Measurements from ENCODE around the gene F13A1.
"Not testable (repeated sequence)": the region's sequence is repeated elsewhere in the genome, so short reads cannot be mapped to it uniquely, and the experiment has no call there.

The F13A1 gene

DNA sequence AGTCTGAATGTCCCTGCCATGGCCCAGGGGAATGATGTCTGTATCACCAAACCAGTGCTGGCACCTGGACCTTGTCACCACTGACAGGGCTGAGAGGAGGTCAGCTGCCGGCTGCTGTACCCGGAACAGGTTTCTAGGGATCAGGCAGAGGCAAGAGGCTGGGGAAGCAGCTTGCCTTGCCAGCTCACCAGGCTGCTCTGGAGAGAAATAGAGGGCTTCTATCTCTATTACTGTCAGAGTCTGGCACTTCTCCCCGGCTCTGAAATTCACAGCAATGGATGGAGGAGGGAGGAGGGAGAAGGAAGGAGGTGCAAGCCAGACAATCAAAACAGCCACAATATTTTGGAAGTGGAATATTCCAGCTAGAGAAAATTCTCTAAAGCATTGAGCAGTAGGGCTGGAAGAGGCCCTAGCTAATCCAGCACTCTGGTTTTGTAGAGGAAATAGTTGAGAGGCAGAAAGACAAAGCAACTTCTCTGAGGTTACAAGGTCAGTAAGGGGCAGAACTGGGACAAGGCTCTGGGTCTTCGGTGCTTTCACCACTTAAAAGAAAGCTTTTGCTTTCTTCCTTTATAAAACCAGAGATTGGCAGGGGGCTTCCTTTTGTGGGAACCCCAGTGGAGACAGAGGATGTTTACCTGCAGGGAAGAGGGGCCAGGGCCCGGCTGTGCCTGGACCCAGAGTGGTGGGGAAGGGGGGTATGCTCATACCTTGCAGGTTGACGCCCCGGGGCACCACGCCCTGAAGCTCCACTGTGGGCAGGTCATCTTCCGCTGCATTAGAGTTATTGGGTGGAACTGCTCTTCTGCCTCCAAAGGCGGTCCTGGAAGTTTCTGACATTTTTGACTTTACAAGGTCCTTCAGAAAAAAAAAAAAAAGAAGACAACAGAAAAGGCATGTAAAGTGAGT is 2.4 kb downstream of the F13A1 start:
- DNase-seq, result no peak

GRCh38 chr6:6317386-6317785 is 3.1 kb downstream of the F13A1 start:
- no peak for DNase-seq

DNA sequence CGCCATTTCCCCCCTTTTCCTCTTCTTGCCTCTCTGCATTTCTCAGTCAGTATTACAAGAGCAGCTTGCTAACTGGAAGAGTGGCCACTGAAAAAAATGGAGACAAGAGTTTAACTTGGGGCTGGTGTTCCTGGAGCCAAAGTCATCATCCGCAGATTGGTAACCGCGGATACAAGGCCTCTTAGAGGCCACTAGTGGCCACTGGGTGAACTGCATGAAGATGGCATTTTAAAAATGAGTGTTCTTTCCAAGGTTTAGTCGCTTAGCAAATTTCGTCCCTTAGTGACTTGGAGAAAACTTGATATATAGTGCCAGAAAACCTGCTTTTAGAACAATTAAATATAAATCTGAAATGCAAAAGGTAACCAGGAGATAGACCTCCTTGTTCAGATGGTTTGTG is 4.8 kb downstream of the F13A1 start:
- no peak for DNase-seq

DNA sequence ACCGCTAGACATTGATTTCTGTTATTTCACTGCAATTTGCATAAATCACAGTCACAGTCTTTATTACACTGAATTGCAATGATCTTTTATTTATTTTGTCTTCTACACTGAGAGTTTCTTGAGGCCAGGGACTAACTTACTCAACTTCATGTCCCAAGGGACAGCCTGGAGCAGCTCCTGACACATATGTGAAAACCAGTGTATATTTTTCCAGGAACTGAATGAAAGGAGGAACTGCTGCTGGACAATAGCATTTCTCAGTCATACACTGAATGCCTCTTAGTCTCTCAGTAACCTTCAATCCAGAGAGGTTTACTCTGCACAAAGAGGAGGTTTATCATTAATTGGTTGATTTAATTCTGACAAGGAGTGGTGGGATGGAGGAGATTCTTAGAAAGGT is 5.9 kb downstream of the F13A1 start:
- DNase-seq, result no peak

DNA sequence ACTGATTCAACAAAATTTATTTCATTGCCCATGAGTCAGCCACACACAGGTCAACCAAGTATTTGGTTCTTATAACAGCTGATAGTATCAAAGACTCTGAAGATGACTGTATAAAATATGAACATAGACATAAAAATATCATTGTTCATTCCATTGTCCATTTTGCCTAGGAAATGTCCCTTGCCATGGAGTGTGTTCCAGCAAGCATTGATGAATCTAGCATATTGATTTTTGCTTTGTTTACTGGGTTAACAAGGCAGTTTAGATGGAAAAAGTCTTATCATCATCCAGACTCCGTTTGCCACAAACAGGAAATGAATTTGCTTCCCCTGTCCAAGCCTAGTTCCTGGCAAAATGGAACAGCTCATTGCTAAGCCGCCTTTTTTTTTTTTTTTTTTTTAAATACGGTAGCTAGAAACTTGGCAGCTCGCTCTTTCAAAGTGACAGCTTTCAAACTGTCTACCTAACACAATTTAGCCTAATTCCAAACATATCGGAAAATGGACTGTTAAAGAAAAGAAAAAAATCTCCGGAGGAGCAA is 7.5 kb downstream of the F13A1 start:
- DNase-seq, result no peak

- no peak for DNase-seq
These were observed 14.9 kb downstream of the F13A1 start for GRCh38 chr6:6305575-6305974.

DNA sequence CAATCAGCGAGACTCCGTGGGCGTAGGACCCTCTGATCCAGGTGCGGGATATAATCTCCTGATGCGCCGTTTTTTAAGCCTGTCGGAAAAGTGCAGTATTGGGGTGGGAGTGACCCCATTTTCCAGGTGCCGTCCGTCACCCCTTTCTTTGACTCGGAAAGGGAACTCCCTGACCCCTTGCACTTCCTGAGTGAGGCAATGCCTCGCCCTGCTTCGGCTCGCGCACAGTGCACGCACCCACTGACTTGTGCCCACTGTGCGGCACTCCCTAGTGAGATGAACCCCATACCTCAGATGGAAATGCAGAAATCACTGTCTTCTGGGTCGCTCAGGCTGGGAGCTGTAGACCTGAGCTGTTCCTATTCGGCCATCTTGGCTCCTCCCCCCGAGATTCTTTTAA is 20.1 kb downstream of the F13A1 start:
- DNase-seq, result not testable (repeated sequence)

GRCh38 chr6:6293317-6293716 is 27.1 kb downstream of the F13A1 start:
- DNase-seq, result no peak

DNA sequence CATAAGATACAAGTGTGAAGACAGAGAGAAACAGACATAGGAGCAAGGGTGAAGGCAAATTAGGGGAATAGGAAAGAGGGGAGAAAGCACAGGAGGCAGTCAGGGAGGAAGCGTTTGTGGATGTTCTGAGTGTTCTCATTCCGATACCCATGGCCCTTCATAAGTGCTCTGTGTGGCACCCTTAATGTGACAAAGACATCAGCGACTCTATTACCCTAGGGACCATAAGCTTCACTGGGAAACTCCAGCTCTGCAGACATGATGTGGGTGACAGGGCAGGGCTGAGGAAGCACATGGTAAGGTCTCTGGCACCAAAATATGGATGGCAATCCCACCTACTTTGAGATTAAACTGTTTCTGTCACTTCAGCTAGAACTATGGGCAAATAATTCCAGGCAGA is 33.0 kb downstream of the F13A1 start:
- DNase-seq, result no peak

- DNase-seq, result no peak
These were observed 34.8 kb downstream of the F13A1 start for GRCh38 chr6:6285679-6286078.

DNA sequence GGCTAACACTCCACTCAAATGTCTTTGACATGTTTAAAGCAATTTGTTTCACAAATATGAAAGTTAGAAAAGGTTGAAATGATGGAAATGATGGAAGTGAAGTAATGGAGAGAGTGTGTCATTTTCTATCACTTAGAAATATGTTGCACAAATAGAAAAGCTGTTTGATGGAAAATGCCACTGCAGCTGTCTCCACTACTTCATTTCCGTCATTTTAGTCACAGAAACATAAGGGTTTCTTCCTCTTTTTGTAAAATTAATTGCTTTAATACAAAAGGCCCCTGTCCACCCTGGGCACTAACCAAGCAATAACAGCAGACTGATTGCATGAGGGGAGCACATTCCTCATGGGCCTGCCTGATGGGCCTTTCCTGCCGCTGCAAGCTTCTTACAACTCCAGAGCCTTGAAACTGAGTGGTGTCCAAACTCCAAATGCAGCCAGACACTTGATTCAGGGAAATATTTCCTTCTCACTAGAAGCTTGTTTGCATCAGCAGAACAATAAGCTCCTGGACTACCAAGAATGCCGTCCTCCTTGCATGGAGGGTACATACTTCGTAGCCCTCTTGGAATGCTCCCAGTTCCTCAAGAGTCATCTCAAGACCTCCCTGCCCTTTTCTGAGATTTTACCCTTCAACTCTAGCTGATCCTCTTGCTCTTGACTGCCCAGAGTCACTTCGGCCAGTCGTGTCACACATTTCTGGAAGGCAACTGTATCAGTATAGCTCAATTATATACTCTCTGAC is 36.1 kb downstream of the F13A1 start:
- no peak for DNase-seq

DNA sequence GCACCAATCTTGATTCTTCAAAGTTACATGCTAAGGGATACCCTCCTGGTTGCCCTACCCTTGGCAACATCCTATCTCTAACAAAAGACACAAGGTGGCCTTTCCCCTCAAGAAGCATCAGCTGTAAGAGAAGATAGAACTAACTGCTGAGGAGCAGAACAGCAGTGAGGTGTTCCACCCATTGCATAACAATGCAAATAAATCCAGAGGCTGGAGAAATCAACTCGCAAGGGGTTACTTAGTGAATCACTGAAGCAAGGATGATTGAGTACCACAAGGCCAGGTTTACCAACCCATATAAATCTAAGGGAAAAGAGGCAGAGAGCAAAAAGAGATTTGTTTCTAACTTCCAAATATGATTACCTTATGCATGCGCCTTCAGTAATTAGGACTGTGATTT is 36.7 kb downstream of the F13A1 start:
- DNase-seq, result no peak

DNA sequence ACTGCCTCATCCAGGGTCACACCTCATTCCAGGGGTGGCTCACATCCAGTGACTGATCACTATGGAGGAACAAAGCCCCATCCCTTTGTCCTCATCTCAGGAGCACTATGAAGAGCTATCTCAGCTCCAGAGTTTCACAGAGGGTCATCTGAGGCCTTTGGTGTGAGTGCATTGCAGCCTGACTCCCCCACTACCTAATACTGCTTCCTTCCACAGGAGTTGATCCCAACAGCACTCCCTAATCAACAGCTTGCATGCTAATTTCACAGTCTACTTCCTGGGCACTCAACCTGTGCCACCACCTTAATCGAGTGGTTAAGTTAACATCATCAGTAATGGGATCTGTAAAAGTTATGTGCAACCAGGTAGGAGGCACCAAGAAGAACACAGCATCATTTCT is 37.7 kb downstream of the F13A1 start:
- DNase-seq, result no peak

GRCh38 chr6:6277413-6277812 is 43.0 kb downstream of the F13A1 start:
- DNase-seq, result no peak

- DNase-seq, result no peak
These were observed 49.4 kb downstream of the F13A1 start for GRCh38 chr6:6270948-6271535.

DNA sequence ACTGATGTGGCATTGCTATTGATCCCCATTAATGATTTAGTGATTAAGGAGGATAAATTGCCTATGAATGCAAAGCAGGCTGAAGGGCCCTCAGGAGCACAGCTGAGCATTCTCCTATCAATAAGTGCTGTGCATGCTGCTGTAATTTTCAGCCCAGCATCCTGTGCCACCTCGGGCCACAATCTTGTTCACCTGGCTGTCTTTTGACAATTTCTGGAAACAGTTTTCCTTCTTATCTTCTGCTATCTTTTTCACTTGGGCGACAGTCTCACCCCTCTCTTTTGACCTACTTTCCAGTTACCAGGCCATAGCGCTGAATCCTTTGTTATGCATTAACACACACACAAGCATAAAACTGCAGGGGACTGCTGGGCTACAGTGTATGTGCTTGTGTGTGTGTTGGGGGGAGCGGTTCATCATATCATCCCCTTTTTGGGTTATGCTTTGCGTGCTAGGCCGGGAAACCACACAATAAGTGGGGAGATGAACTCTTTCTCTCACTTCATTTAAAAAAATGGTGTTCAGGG is 60.2 kb downstream of the F13A1 start:
- DNase-seq, result no peak

DNA sequence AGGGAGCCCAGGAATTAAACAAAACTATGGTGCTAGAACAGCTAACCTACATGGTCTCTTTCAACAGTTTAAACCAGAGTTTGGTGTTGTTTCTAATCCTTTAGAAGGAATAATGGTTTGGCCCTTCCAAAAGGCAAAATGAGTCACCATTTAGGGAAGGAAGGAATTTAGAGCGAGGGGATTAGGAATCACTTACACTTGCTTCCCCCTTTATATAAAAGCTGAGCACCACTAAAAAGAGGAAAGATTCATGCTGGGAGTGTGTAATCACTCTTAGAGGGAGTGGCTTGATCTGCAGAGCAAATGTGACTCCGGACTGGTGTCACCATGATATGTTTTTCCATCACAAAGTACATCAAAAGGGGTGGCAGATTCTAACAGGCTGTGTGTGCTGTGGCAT is 63.6 kb downstream of the F13A1 start:
- no peak for DNase-seq

GRCh38 chr6:6256259-6256658 is 64.2 kb downstream of the F13A1 start:
- no peak for DNase-seq

GRCh38 chr6:6251555-6252280 is 68.7 kb downstream of the F13A1 start:
- DNase-seq, result no peak

DNA sequence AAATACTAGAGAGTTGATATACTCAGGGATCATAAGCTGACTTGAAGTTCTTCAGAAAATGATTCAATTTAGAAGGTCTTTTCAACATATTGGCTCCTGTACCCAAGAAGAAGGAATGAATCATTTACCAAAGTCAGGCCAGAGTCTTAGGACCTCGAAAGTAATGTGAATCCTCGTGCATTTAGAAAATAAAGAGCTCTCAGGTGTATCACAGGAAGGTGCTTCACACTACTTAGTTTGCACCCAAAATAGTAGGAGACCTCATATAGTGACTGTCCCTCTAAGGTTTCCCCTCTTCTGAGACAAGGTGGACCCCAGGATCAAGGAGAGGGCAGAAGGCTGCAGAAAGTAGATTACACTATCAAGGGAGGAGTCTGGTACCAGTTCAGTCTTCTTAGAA is 71.8 kb downstream of the F13A1 start:
- DNase-seq, result no peak

GRCh38 chr6:6246544-6246943 is 73.9 kb downstream of the F13A1 start:
- no peak for DNase-seq

GRCh38 chr6:6244624-6245023 is 75.8 kb downstream of the F13A1 start:
- DNase-seq, result no peak

- DNase-seq, result no peak
These were observed 76.6 kb downstream of the F13A1 start for GRCh38 chr6:6243846-6244245.
